GM21390 (cell line): Measurements from ENCODE around the gene TAF3.
"Not testable (repeated sequence)": the region's sequence is repeated elsewhere in the genome, so short reads cannot be mapped to it uniquely, and the experiment has no call there.

Experiments used
- ATAC-seq: cut with Tn5 transposase; IDR thresholded peaks from one replicate; pipeline ENCODE4 v1.9.1; 2021; ENCODE audit not compliant: unreplicated experiment

The TAF3 gene

DNA sequence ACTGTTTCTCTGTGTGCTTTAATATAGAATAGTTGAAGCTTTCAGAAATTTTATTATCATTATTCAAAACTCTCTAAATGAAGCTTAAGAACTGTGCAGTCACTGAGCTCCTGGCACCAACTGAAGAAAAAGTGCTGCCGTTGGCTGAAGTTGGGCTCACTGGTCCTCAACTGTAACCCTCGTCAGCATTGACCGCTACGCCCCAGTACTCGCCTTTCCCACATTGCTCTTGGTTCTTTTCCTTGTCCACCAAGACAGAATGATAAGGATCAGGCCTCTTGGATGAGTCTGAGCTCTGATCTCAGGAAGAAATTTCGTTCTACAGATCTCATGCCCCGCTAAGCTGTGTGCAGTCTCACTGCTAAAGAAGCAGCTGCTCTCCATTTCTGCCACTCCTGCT is 7.9 kb upstream of the TAF3 start:
- no peak for ATAC-seq

DNA sequence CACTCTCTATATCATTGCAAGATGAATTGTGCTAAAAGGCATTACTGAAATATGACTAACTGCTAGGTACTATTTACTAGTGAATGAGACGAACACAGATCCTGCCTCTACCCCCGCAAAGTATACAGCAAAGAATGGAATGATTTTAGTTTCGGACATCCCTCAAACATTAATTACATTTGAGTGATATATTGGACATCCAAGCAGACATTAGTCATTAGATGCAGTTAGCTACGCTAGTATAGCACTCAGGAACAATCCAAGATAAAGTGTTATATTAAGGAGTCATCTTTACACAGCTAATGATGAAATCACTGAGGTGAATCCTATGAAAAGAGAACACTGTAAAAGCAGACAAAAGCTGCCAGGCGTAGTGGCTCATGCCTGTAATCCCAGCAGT is 7.3 kb upstream of the TAF3 start:
- no peak for ATAC-seq

DNA sequence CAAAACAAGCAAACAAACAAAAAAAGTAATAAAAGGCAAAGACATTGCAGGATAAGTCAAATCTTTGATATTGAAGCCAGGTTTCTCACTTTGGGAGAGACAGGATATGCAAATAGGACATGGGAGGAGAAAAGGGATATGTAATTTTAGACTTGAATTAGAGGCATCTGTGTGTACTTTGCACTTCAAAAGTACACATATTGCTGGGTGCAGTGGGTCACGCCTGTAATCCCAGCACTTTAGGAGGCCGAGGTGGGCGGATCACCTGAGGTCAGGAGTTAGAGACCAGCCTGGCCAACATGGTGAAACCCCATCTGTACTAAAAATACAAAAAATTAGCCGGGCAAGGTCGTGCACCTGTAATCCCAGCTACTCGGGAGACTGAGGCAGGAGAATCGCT is 6.6 kb upstream of the TAF3 start:
- not testable (repeated sequence) for ATAC-seq

DNA sequence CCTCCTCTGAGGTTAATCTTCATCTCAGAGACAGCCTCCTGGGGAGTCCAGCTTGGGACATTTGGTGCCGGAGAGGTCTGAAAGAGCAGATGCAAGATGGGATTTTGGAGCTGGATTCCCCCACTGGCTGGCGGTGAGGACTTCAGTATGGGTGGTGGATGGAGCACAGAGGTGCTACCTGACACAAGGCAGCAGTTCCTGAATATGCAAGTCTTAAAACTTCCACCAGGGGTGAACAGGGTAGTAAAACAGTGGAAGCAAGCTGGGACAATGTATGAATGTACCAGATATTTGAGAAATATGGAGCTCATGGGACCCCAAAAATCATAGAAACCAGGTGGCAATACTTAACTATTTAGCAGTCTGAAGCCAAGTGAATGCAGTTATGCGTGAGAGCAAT is 4.8 kb upstream of the TAF3 start:
- no peak for ATAC-seq

DNA sequence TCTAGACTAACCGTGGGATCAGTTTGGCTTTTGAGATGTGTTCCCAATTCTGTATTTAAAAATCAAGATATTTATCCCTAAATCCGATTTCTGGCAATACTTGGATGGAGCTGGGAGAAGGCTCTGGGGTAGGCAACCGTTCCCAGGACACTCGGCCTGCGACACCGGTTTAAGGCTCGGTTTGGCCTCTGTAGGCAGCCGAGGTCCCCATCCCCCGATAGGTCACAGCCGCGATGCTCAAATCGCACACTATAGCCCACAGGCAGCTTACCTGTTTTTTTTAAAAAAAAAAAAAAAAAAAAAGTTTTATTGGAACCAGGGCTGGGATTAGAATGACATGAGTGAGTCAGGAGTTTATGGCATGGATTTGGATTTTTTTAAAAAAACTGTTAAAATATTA is 729 bp upstream of the TAF3 start:
- no peak for ATAC-seq

DNA sequence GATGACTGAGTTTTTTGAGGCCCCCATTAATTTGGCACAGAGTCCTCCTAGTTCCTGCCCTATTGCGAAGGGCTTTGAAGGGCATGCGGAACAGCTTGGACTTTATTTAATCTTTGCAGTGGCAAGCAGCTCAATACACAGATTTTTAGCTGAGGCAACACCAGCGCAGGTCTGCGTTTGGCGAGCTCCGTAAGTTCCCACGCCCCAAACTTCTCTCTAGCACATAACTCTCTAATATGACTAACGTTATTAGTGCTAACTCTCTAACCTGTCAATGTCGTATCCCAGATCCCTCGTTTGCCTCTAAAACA is 366 bp upstream of the TAF3 start:
- ATAC-seq, result no peak

DNA sequence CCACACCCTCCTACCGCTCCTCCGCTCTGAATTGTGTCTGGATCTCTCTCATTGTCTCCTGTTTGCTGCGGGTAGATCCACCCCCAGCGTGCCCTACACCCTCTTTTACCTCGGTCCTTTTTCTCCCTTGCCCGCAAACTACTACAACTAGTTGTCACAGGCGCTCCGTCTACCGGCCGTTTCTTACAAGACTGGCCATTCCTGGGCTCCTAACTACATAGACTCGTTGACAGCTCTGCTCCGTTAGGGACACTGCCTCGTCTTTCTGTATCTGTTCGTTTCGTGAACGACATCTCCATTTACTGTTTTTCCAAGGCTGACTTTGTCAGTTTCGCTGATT is 786 bp downstream of the TAF3 start:
- ATAC-seq, result peak; percentile 46

DNA sequence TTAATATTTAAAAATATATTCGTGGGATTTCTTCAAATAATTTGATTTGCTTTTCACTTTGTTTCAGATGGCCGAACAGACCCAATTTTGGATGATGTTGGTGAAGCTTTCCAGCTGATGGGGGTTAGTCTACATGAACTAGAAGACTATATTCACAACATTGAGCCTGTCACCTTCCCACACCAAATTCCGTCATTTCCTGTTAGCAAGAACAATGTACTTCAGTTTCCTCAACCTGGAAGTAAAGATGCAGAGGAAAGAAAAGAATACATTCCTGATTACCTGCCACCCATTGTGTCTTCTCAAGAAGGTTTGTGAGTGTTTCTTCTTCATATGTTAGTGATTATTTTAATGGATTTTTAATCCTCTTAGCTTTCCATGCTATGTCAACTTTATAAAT is 5.9 kb downstream of the TAF3 start:
- no peak for ATAC-seq

DNA sequence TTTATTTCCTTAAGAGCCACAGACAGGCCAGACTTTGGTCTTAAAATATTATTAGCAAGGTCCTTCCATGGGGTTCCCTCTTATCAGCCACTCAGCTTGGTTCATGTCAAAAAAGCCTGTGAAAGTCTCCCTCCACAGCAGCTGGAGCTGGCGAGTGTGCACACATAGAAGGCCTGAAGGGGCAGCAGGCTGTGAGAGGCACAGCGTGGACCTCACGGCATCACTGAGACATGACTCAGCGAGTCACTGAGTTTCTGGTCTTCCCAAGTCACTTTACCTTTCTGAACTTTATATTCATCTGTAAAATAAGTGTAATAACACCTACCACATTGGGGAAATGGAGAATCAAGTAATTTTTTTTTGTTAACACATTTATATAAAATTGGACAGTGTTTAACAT is 8.7 kb downstream of the TAF3 start:
- no peak for ATAC-seq

DNA sequence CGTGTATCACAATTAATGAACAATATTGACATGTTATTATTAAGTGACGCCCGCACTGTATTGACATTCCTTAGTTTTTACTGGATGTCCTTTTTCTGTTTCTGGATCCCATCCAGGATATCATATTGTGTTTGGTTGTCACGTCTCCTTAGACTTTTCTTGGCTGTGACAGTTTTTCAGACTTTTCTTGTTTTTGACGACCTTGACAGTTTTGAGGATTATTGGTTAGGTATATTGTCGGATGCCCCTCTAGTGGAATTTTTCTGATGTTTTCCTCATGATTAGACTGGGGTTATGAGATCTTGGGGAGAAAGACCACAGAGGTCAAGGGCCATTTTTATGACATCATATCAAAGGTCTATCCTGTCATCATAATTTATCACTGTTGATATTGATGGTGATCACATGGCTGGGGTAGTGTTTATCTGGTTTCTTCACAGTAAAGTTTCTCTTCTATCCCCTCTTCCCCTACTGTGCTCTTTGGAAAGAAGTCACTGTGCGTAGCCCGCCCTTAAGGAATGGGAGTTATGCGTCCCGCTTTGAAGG is 11.1 kb downstream of the TAF3 start:
- ATAC-seq, result no peak

DNA sequence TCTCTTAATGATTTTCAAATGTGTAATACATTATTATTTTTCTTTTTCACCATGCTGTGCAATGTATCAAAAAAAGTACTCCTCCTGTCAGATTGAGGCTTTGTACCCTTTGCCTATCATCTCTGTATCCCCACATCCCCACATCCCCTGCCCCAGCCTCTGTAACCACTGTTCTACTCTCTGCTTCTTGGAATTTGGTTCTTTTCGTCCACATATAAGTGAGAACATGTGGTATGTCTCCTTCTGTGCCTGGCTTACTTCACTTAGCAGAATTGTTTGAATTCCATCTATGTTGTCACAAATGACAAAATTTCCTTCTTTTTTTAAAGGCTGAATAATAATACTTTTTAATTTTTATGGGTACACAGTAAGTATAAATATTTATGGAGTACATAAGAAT is 13.8 kb downstream of the TAF3 start:
- ATAC-seq, result no peak

DNA sequence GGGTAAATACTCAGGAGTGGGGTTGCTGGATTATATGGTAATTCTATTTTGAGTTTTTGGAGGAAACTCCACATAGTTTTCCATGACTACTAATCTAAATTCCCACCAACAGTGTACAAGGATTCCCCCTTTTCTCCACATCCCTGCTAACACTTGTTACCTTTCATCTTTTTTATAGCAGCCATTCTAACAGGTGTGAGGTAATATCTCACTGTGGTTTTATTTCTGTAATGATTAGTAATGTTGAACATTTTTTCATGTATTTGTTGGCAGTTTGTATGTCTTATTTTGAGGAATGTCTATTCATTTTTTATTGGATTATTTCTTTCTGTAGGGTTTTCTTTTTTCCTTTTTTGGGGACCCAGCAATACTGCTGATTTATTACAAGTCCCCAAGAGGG is 14.9 kb downstream of the TAF3 start:
- ATAC-seq, result no peak

DNA sequence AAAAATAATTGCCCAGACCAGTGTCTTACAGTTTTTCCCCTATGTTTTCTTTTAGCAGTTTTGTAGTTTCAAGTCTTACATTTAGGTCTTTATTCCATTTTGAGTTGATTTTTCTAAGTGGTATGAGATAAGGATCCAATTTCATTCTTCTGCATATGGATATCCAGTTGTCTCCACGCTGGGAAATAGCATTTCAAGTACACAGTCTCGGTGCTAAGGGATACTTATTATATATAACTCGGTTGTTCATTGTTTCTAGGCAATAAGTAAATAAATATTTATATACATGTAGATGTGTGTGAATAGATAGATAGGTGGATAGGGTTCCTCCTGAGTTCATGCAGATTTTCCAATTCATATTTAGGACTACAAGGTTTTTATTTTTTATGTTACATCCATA is 16.0 kb downstream of the TAF3 start:
- ATAC-seq, result no peak

DNA sequence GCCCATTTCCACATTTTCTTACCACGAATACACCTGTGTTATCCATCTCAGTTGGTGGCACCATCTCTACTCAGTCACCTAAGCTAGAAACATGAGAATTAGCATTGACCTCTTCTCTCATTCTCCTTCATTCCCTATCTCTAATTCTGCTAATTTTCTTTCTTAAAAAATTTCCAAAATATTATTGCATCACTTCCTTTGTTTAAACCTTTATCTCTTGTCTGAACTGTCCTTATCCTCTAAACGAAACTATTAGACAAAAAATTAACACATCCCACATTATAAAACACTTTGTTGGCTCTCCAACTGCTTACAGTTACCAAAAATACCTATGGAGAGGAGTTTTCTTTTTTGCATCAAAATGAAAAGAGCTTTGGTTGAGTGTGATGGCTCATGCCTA is 18.3 kb downstream of the TAF3 start:
- no peak for ATAC-seq

DNA sequence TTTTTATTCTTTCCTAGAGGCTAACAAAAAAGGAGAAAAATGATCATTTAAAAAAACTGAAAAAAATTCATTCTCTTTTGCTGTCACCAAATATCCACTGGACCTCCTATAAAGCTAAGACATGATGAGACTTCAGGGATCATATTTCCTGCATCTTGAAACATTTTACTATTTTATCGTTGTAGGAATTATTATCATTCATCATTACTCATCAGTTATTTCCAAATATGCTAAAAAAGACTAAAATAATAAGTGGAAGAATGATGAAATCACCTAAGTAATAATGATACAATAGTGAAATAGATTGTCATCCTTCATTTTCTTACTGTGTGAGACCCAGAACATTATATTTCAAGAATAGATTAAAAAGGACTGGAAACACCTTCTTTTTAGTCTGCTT is 28.3 kb downstream of the TAF3 start:
- ATAC-seq, result no peak

DNA sequence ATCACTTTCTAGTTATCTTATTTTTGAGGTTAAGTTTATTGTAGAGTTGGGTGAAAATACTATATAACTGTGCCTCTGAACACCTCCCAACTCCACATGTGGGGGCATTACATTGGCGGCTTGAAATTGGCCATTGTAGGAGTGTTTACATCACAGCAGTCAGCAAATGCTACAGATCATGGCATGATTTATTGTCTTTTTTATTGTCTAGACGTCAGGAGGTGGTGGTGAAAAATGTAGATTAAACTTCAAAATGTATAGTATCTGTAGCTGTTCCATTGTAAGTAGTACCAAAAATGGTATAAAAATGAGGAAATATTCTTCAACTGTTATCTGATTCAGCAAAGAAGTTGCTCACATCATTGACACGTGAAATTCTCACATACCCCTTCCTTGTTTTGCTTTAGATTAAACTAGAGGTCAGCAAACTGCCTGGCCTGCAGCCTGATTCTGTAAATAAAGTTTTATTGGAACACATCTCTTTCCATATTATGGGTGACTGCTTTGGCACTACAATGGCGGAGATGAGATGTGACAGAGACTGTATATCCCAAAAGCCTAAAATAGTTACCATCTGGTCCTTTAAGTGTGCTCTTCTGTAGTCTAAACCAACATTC is 35.0 kb downstream of the TAF3 start:
- ATAC-seq, result no peak

DNA sequence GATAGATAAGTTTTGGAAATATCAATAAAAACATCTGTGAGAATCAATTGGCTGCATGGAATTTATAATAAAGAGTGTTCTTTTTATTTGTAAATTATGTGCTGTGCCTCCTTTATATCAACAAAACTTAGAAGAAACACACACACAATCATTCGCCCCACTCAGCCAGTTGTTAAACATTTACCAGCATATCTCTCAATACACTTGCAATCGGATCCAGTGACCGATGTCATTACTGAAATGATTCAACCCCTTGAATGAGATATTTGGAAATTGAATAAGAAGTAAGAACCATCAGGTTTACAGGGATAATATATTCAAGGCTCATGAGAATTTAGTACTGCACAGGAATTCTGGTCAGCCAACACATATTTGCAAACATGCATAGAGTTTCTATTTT is 35.6 kb downstream of the TAF3 start:
- no peak for ATAC-seq

DNA sequence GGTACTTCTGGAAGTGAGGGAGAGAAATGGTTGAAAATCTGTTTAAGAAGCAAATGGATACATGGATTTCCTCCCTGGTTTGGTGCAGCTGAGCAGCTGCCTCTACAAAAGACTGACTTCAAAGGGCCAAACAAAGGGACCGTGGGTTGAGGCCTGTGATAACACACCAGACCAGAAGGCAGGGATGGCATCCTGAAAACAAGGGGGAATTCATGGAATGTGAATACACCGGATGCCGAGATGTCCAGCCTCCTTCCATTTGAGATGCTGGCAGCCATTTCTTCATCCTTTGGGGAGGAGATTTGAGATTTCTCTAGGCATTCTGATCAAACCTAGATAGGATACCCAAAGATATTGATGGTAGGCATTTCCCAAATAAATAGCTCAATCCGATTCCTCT is 36.9 kb downstream of the TAF3 start:
- ATAC-seq, result no peak

DNA sequence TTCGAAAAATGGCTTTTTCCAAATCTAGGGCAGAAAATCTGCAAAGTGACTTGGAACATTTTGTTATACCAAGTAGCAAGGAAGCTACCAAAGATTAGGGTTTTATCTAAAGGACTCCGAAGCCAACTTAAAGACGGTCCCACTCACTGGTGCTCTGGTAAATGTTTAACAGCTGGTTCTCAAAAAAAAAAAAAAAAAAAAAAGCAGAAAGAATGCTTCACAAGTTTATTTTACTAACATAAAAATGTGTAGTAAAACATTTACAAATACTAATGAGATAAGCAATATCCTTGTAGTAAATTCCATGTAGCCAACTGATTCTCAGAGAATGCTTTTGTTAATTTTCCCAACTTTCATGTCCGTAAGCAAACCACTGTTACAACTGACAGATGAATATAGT is 38.4 kb downstream of the TAF3 start:
- ATAC-seq, result no peak

DNA sequence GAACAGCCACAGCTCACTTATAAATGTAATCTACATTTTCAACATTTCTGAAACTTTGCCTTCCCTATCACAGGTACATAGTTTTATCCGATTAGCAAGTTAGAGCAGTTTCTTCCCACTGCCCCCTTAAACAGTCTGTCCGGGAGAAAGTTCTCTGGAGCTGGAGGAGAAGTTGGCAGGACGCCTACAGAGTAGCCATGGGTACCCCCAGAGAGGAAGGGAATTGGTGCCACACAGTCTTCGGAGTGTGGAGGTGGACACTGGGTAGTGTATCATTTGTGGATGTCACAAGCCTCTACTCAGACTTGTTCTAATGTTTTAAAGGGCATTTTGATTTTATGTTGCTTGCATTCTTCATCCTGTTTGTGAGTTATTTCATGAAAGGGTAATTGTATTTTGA is 39.0 kb downstream of the TAF3 start:
- no peak for ATAC-seq

DNA sequence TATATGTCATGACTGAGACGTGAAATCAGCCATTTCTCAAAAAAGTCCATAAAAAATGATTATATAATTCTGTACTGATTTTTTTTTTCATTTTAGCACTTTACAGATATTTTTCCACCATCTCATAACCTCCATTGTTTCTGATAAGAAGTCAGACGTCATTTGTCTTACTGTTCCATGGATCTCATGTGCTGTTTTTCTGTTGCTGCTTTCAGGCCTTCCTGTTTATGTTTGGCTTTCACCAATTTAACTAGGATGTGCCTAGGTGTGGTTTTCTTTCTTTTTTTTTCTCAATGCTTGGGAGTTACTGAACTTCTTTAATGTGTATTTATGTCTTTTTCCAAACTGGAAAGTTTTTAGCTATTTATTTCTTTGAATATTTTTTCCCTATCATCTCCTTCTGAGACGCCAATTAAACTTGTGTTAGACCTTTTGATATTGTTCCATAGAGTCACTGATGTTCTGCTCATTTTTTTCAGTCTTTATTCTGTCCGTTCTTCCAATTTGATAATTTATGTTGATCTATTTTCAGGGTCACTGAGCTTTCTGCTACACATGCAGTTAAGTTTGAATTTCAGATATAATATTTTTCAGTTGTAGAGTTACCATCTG is 43.3 kb downstream of the TAF3 start:
- ATAC-seq, result no peak

DNA sequence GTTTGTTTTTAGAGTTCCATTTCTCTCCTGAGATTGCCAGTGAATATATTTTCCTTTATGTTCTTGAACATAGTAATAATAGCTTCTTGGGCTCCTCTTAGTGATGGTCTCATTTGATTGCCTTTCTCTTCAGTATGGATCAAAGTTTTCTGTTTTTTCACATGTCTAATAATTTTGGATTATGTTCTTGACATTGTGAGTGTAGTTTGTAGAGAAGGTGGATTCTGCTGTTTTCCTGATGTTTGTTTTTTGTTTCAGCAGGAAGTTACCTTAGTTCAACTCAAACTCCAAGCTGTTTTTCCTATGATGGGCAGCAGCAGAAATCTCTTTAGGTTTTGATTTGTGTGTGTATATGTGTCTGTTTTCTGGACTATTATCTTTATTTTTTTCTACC is 43.8 kb downstream of the TAF3 start:
- no peak for ATAC-seq

DNA sequence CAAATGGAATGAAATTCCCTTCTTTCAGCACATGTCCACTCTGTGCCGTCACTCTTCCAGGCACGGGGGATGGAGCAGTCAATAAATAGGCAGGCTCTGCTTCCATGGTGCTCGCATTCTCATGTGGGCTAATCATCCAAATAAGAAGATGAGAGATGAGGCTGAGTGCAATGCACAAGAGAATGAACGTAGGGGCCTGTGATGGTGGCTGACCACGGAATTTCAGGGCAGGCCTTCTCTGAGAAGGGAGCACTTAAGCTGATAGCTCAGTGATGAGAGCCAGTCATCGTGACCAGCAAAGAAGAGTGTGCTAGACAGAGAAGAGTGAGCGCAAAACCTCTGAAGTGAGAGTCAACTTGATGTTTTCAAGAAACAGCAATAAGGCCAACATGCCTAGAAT is 47.9 kb downstream of the TAF3 start:
- no peak for ATAC-seq
